ENCODE measurements around the gene MAP2K2. TPM values are rescaled to one million over a fixed set of nuclear protein-coding genes. Genes with fewer than 3 reads are reported as not detected.

The MAP2K2 gene
- total RNA-seq, 1 experiment from 2014 or later: 171 TPM

DNA sequence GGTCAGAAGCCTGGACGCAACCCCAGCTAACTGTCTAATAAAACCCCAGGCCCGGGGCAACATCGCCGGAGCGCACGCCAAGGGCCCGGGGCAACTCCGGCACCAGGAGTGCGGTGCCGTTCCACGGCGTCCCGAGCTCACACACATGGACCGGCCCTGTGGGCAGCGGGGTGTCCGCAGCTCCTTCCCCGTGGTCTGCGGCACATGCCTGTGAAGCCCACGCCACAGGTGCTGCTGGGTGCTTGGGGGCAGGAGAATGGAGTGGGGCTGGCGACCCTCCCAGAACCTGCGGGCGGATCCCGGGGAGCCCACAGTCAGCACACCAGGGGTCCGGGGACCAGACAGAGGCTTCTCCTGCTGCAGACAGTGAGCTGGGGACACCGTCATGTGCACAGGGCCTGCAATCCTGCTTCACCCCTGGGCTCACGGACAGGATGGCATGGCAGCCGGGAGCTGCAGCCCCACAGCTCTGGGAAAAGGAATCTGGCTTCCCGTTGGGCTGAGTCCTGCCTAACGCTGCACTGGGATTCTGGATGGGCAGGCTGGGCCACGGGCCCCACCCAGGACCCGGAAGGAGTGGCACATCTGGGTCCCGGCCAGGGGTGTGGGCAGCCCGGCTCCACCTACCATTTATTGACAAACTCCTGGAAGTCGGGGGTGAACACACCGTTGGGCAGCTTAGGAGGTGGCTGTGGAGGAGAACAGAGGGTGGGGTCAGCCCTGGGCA is 29.0 kb downstream of the MAP2K2 start:
- H3K4me1 Mint-ChIP-seq (ENCODE audit: insufficient read depth, unreplicated experiment): no peaks in the 10 kb centered on the region
- no peak overlapping the region for H3K27ac Mint-ChIP-seq (ENCODE audit: low read depth, unreplicated experiment)
- H3K36me3 Mint-ChIP-seq (ENCODE audit: insufficient read depth, unreplicated experiment): peaks cover 63% of the 10 kb centered on the region
- no peak overlapping the region for H3K4me3 Mint-ChIP-seq (ENCODE audit: unreplicated experiment)
- TF ChIP-seq, protein P1, sequence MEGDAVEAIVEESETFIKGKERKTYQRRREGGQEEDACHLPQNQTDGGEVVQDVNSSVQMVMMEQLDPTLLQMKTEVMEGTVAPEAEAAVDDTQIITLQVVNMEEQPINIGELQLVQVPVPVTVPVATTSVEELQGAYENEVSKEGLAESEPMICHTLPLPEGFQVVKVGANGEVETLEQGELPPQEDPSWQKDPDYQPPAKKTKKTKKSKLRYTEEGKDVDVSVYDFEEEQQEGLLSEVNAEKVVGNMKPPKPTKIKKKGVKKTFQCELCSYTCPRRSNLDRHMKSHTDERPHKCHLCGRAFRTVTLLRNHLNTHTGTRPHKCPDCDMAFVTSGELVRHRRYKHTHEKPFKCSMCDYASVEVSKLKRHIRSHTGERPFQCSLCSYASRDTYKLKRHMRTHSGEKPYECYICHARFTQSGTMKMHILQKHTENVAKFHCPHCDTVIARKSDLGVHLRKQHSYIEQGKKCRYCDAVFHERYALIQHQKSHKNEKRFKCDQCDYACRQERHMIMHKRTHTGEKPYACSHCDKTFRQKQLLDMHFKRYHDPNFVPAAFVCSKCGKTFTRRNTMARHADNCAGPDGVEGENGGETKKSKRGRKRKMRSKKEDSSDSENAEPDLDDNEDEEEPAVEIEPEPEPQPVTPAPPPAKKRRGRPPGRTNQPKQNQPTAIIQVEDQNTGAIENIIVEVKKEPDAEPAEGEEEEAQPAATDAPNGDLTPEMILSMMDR (IDR thresholded peaks at IDR 0.05; ENCODE audit: unreplicated experiment): no peak
- H3K9me3 Mint-ChIP-seq (ENCODE audit: unreplicated experiment): no peaks in the 10 kb centered on the region
- ChIA-PET POLR2A (no interaction called here), CTCF (no interaction called here)
- no peaks in the 10 kb centered on the region for H3K27me3 Mint-ChIP-seq (ENCODE audit: insufficient read depth, unreplicated experiment)
- intact Hi-C loops (cut with micrococcal nuclease): no loop called here
- no TSS peak for BruUV-seq (replicated peaks)
- DNase-seq (ENCODE audit: unreplicated experiment): no peak

GRCh38 chr19:4094291-4094690 is 29.6 kb downstream of the MAP2K2 start:
- CTCF ChIA-PET: no interaction called here
- no peak overlapping the region for H3K27ac Mint-ChIP-seq (ENCODE audit: low read depth, unreplicated experiment)

GRCh38 chr19:4093643-4094175 is 30.2 kb downstream of the MAP2K2 start:
- TF ChIP-seq, protein P1 (IDR thresholded peaks at IDR 0.05; ENCODE audit: unreplicated experiment): no peak
- intact Hi-C loops (cut with micrococcal nuclease): no loop called here
- H3K9me3 Mint-ChIP-seq (ENCODE audit: unreplicated experiment): no peaks in the 10 kb centered on the region
- no peak for DNase-seq (ENCODE audit: unreplicated experiment)
- H3K4me3 Mint-ChIP-seq (ENCODE audit: unreplicated experiment): no peak overlapping the region
- H3K27ac Mint-ChIP-seq (ENCODE audit: low read depth, unreplicated experiment): no peak overlapping the region
- H3K4me1 Mint-ChIP-seq (ENCODE audit: insufficient read depth, unreplicated experiment): no peaks in the 10 kb centered on the region
- CTCF ChIA-PET: no interaction called here
- POLR2A ChIA-PET: no interaction called here
- no TSS peak for BruUV-seq (replicated peaks)
- no peaks in the 10 kb centered on the region for H3K27me3 Mint-ChIP-seq (ENCODE audit: insufficient read depth, unreplicated experiment)
- peaks cover 67% of the 10 kb centered on the region for H3K36me3 Mint-ChIP-seq (ENCODE audit: insufficient read depth, unreplicated experiment)

More at GRCh38 chr19:4094291-4094690, 29.6 kb downstream of the MAP2K2 start:
- no TSS peak for BruUV-seq (replicated peaks)
- TF ChIP-seq, protein P1 (IDR thresholded peaks at IDR 0.05; ENCODE audit: unreplicated experiment): no peak
- Mint-ChIP-seq H3K27me3 (ENCODE audit: insufficient read depth, unreplicated experiment) (no peaks in the 10 kb centered on the region), H3K9me3 (ENCODE audit: unreplicated experiment) (no peaks in the 10 kb centered on the region), H3K4me1 (ENCODE audit: insufficient read depth, unreplicated experiment) (no peaks in the 10 kb centered on the region), H3K36me3 (ENCODE audit: insufficient read depth, unreplicated experiment) (peaks cover 67% of the 10 kb centered on the region), H3K4me3 (ENCODE audit: unreplicated experiment) (no peak overlapping the region)
- no peak for DNase-seq (ENCODE audit: unreplicated experiment)
- intact Hi-C loops (cut with micrococcal nuclease): no loop called here
- POLR2A ChIA-PET: no interaction called here

DNA sequence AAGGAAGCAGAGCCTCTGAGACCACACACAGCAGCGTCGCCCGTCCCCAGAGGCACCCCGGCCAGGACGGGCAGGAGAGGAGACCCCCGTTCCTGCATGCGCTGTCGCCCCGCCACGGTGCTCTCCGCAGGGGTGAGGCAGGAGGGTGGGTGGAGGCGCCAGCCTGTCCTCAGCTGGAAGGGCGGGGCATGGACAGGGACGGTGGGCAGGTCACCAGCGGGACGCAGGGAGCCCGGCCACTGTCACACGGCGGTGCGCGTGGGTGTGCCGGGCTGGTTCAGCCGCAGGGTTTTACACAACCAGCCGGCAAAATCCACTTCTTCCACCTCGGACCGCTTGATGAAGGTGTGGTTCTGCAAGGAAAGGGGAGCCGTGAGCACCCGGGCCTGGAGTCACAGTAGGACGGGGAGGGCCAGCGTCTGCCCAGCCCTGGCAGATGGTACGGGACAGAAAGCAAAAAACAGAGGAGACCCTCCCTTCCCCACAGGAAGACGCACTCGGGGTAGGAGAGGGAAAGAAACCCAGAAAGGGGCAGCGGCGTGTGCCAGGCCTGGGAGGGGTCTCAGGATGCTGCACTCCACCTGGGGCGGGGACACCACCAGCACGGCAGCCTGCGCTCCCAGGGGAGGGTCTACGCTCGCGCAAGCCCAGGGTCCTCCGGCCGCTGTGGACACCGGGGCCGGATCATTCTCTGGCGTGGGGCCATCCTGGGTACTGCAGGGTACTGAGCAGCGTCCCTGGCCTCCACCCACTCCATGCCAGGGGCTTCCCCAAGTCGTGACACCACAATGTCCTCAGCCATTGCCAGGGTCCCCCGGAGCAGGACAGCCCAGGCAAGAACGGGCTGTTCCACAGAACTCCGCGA is 33.3 kb downstream of the MAP2K2 start:
- TF ChIP-seq, protein P1 (IDR thresholded peaks at IDR 0.05; ENCODE audit: unreplicated experiment): no peak
- POLR2A ChIA-PET: interaction anchor here (0.8 kb wide), 1 partner anchor 51 kb away, joined by 4 read pairs; no protein-coding TSS in a partner anchor
- no peak overlapping the region for H3K27ac Mint-ChIP-seq (ENCODE audit: low read depth, unreplicated experiment)
- H3K27me3 Mint-ChIP-seq (ENCODE audit: insufficient read depth, unreplicated experiment): no peaks in the 10 kb centered on the region
- H3K9me3 Mint-ChIP-seq (ENCODE audit: unreplicated experiment): no peaks in the 10 kb centered on the region
- CTCF ChIA-PET: no interaction called here
- peaks cover 56% of the 10 kb centered on the region for H3K36me3 Mint-ChIP-seq (ENCODE audit: insufficient read depth, unreplicated experiment)
- no peaks in the 10 kb centered on the region for H3K4me1 Mint-ChIP-seq (ENCODE audit: insufficient read depth, unreplicated experiment)
- BruUV-seq (replicated peaks): no TSS peak
- intact Hi-C loops (cut with micrococcal nuclease): no loop called here
- H3K4me3 Mint-ChIP-seq (ENCODE audit: unreplicated experiment): no peak overlapping the region
- DNase-seq (ENCODE audit: unreplicated experiment): no peak

Data from MCF 10A (cell line).